Measurements from ENCODE around the gene EIF4H. TPM values are rescaled to one million over a fixed set of nuclear protein-coding genes. Genes with fewer than 3 reads are reported as not detected.
A peak's percentile ranks its signal among the peaks of the same experiment; 100 is the strongest.
"Not testable (repeated sequence)": the region's sequence is repeated elsewhere in the genome, so short reads cannot be mapped to it uniquely, and the experiment has no call there.

The EIF4H gene
- total RNA-seq, 2 experiments from 2014 or later = 461 to 464 TPM

DNA sequence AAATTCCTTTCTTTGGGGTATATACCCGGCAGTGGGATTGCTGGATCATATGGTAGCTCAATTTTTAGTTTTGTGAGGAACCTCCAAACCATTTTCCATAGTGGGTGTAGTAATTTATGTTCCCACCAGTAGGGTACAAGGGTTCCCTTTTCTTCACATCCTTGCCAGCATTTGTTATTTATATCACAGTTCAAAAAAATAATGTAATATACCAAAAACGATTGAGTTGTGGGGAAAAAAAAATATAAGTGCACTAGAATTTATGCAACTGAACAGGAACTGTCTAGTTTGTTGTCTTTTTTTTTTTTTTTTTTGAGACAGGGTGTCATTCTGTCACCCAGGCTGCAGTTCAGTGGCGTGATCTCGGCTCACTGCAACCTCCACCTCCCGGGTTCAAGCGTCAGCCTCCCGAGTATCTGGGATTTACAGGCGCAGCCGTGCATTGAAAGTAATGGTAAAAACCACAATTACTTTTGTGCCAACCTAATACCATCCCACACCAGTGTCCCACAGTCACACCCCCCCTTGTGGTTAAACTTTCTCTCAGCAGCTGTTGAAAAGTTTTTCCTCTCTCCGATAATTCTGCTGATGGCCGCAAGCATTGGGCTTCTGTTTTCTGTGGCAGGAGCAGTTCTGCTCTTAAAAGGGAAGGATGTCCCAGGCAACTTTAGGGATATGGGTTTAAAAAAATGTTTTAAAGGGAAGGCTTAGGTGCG is 28.8 kb downstream of the EIF4H start:
- H3K4me1 Mint-ChIP-seq (ENCODE audit: low read depth) = peaks cover 9% of the 10 kb centered on the region
- no peak overlapping the region for H3K4me3 Mint-ChIP-seq
- intact Hi-C loops (cut with micrococcal nuclease) = no loop called here
- H3K27me3 Mint-ChIP-seq = no peaks in the 10 kb centered on the region
- TF ChIP-seq, protein P1, sequence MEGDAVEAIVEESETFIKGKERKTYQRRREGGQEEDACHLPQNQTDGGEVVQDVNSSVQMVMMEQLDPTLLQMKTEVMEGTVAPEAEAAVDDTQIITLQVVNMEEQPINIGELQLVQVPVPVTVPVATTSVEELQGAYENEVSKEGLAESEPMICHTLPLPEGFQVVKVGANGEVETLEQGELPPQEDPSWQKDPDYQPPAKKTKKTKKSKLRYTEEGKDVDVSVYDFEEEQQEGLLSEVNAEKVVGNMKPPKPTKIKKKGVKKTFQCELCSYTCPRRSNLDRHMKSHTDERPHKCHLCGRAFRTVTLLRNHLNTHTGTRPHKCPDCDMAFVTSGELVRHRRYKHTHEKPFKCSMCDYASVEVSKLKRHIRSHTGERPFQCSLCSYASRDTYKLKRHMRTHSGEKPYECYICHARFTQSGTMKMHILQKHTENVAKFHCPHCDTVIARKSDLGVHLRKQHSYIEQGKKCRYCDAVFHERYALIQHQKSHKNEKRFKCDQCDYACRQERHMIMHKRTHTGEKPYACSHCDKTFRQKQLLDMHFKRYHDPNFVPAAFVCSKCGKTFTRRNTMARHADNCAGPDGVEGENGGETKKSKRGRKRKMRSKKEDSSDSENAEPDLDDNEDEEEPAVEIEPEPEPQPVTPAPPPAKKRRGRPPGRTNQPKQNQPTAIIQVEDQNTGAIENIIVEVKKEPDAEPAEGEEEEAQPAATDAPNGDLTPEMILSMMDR (IDR thresholded peaks at IDR 0.05) = peak; percentile 30
- no peaks in the 10 kb centered on the region for H3K9me3 Mint-ChIP-seq
- no peak overlapping the region for H3K27ac Mint-ChIP-seq
- POLR2A ChIA-PET = no interaction called here
- peaks cover 6% of the 10 kb centered on the region for H3K36me3 Mint-ChIP-seq (ENCODE audit: low read depth)
- ATAC-seq (no peak), DNase-seq (no peak)
- CTCF ChIA-PET = interaction anchor here (1.1 to 7.0 kb wide), 5 partner anchors 9 to 199 kb away, joined by 3 to 197 read pairs (median 6); no protein-coding TSS in a partner anchor

DNA sequence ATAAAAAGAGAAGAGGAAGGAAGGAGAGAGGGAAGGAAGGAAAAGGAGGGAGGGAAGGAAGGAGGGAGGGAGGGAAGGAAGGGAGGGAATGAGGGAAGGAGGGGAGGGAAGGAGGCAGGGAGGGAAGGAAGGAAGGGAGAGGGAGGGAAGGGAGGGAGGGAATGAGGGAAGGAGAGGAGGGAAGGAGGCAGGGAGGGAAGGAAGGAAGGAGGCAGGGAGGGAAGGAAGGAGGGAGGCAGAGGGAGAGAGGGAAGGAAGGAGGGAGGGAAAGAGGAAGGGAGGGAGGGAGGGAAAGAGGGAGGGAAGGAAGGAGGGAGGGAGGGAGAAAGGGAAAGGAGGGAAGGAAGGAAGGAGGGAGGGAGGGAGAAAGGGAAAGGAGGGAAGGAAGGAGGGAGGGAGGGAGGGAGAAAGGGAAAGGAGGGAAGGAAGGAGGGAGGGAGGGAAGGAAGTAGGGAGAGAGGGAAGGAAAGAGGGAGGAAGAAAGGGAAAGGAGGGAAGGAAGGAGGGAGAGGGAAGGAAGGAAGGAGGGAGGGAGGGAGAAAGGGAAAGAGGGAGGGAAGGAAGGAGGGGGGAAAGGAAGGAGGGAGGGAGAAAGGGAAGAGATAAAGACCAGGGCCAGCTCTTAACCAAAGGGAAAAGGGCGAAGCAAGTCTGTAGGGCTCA is 29.9 kb downstream of the EIF4H start:
- Mint-ChIP-seq H3K36me3 (ENCODE audit: low read depth) (peaks cover 5% of the 10 kb centered on the region), H3K27ac (no peak overlapping the region), H3K27me3 (peaks cover 2% of the 10 kb centered on the region), H3K4me1 (ENCODE audit: low read depth) (peaks cover 9% of the 10 kb centered on the region), H3K9me3 (no peaks in the 10 kb centered on the region), H3K4me3 (no peak overlapping the region)
- CTCF ChIA-PET = interaction anchor here (1.3 to 7.0 kb wide), 5 partner anchors 10 to 198 kb away, joined by 3 to 197 read pairs (median 4); no protein-coding TSS in a partner anchor
- TF ChIP-seq, protein P1 (IDR thresholded peaks at IDR 0.05) = no peak
- POLR2A ChIA-PET = interaction anchor here (0.6 kb wide), 1 partner anchor 421 kb away, joined by 3 read pairs; no protein-coding TSS in a partner anchor
- intact Hi-C loops (cut with micrococcal nuclease) = no loop called here
- ATAC-seq (no peak), DNase-seq (no peak)

DNA sequence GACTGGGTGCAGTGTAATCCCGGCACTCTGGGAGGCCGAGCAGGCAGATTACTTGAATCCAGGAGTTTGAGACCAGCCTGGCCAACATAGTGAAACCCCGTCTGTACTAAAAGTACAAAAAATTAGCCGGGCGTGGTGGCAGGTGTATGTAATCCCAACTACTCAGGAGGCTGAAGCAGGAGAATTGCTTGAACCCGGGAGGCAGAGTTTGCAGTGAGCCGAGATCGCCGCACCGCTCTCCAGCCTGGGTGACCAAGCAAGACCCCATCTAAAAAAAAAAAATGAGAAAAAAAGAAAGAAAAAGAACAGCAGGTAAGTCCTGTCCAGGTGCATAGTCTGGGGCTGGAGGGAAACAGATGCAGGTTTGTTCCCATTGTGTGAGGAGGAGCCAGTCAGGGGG is 31.9 kb downstream of the EIF4H start:
- H3K9me3 Mint-ChIP-seq; H3K36me3 Mint-ChIP-seq (ENCODE audit: low read depth); DNase-seq; intact Hi-C loops (cut with micrococcal nuclease); H3K4me3 Mint-ChIP-seq; ATAC-seq; H3K27me3 Mint-ChIP-seq; H3K27ac Mint-ChIP-seq: not testable (repeated sequence)
- CTCF ChIA-PET = interaction anchor here (0.6 to 7.0 kb wide), 58 partner anchors 8 to 477 kb away, joined by 3 to 197 read pairs (median 4); partner anchors contain the start of gene EIF4H
- peaks cover 15% of the 10 kb centered on the region for H3K4me1 Mint-ChIP-seq (ENCODE audit: low read depth)
- POLR2A ChIA-PET = interaction anchor here (0.6 to 2.5 kb wide), 5 partner anchors 9 to 43 kb away, joined by 3 to 10 read pairs (median 4); no protein-coding TSS in a partner anchor

DNA sequence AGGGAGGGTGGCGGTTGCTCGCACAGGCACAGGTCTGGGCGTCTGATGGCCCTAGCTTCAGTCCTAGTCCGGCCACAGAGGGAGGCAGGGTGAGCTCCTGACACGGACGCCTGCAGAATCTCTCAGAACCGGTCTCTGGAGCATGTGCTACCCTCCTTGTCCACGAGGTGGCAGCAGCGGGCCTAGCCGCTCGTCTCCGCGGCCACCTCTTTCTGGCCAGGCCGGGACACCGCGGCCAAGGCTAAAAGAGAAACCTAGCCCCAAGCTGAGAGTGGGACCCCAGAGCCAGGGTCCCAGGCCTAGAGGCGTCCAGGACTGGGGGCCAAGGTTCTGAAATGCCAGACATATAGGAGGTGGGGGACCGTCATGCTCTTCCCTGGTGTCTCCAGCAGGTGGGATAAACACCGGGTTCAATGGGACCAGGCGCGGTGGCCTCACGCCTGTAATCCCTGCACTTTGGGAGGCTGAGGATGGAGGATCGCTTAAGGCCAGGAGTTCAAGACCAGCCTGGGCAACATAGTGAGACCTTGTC is 32.5 kb downstream of the EIF4H start:
- CTCF ChIA-PET = interaction anchor here (0.6 to 7.0 kb wide), 58 partner anchors 9 to 477 kb away, joined by 3 to 197 read pairs (median 4); partner anchors contain the start of gene EIF4H
- peaks cover 5% of the 10 kb centered on the region for H3K27me3 Mint-ChIP-seq
- H3K36me3 Mint-ChIP-seq (ENCODE audit: low read depth) = peaks cover 3% of the 10 kb centered on the region
- POLR2A ChIA-PET = interaction anchor here (0.6 to 2.5 kb wide), 4 partner anchors 10 to 28 kb away, joined by 3 to 10 read pairs (median 4); no protein-coding TSS in a partner anchor
- intact Hi-C loops (cut with micrococcal nuclease) = no loop called here
- ATAC-seq (peak; percentile 82), DNase-seq (peak; percentile 87)
- TF ChIP-seq, protein P1 (IDR thresholded peaks at IDR 0.05) = peak; percentile 99
- H3K27ac Mint-ChIP-seq = no peak overlapping the region
- no peak overlapping the region for H3K4me3 Mint-ChIP-seq
- no peaks in the 10 kb centered on the region for H3K9me3 Mint-ChIP-seq
- H3K4me1 Mint-ChIP-seq (ENCODE audit: low read depth) = peaks cover 15% of the 10 kb centered on the region

DNA sequence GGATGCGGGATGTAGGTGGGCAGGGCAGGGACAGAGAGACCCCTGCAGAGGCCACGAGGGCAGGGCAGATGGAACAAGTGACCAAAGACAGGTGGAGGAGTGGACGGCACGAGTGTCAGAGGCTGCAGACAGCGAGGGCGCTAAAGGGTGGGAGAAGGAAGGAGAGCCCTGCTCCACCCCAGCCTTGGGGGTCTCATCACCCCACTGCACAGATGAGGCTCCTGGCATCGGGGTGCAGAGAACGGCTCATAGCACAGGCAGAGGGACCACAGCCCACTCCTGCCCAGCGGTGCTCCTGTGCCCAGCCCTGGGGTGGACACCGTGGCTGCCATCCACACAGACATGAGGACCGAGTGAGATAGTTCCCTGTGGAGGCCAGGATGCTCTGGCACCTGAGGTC is 33.4 kb downstream of the EIF4H start:
- ChIA-PET CTCF (interaction anchor here (0.8 to 7.0 kb wide), 14 partner anchors 10 to 205 kb away, joined by 3 to 197 read pairs (median 8); partner anchors contain the start of gene EIF4H), POLR2A (interaction anchor here (0.6 kb wide), 1 partner anchor 73 kb away, joined by 3 read pairs; no protein-coding TSS in a partner anchor)
- H3K4me1 Mint-ChIP-seq (ENCODE audit: low read depth) = peaks cover 14% of the 10 kb centered on the region
- TF ChIP-seq, protein P1 (IDR thresholded peaks at IDR 0.05) = no peak
- H3K4me3 Mint-ChIP-seq = no peak overlapping the region
- H3K36me3 Mint-ChIP-seq (ENCODE audit: low read depth) = peaks cover 2% of the 10 kb centered on the region
- H3K27me3 Mint-ChIP-seq = peaks cover 5% of the 10 kb centered on the region
- ATAC-seq (no peak), DNase-seq (no peak)
- no peaks in the 10 kb centered on the region for H3K9me3 Mint-ChIP-seq
- H3K27ac Mint-ChIP-seq = no peak overlapping the region
- intact Hi-C loops (cut with micrococcal nuclease) = no loop called here

DNA sequence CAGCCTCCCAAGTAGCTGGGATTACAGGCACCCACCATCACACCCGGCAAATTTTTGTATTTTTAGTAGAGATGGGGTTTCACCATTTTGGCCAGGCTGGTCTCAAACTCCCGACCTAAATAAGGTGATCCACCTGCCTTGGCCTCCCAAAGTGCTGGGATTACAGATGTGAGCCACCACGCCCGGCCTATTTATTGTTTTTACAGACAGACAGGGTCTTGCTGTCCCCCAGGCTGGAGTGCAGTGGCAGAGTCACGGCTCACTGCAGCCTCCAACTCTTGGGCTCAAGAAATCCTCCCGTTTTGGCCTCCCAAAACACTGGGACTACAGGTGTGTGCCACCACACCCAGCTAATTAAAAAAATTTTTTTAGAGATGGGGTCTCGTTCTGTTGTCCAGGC is 34.1 kb downstream of the EIF4H start:
- H3K4me1 Mint-ChIP-seq (ENCODE audit: low read depth) = peaks cover 10% of the 10 kb centered on the region
- H3K9me3 Mint-ChIP-seq; H3K27ac Mint-ChIP-seq; DNase-seq; H3K27me3 Mint-ChIP-seq; POLR2A ChIA-PET; ATAC-seq; H3K36me3 Mint-ChIP-seq (ENCODE audit: low read depth); H3K4me3 Mint-ChIP-seq: not testable (repeated sequence)
- CTCF ChIA-PET = interaction anchor here (0.9 to 7.0 kb wide), 4 partner anchors 11 to 194 kb away, joined by 3 to 197 read pairs (median 15); no protein-coding TSS in a partner anchor
- intact Hi-C loops (cut with micrococcal nuclease) = loop anchor here (2.0 kb wide), 1 partner anchor 193 kb away; no protein-coding TSS in a partner anchor

All from activated CD8-positive, alpha-beta T cell treated with anti-CD3 and anti-CD28 coated beads for 36 hours (primary cell).